ENCODE data around the gene GPR146.
A peak's percentile ranks its signal among the peaks of the same experiment; 100 is the strongest.

The GPR146 gene

DNA sequence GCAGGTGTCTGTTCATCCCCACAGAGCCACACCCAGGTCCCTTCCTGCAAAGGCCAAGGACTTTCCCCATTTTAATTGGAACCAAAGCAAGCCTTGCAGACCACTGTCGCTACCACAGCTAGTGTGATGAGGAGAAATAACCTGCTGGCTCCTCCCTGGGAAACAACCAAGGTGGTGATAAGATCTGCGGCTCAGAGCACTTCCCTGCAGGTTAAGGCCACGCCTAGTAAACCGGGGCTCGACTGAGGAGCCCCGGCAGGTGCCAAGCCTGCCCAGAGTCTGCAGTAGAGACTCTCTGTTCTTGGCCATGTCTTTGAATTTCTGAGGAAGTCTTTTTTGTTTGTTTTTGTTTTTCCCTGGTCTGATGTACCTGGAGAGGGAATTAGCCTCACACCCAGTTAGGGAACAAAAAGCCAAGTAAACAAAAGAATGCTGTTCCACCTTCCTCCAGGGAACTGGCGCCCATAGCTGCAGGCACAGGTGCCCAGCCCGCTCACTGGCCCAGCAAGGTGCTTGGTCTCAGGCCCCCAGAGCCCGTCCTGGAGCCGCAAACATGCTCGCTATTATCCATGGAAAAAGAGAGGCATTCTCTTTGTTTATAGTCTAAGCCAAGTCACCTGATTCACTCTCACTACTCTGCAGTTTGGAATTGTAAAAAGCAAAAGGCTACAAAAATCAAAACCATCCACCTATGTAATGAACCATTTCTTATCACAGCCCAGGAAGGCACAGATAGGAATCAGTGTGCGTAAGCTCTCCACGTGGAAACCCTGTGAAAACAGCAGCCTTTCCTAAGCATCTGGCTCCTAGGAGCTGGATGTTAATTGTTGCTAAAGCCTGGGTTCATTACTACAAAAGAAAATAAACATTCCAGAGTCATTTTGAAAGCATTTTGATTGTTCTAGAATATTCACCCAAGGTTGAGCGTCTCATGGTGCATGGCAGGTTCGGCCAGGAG lies 2.7 kb downstream of the GPR146 start:
- no peak for DNase-seq

DNA sequence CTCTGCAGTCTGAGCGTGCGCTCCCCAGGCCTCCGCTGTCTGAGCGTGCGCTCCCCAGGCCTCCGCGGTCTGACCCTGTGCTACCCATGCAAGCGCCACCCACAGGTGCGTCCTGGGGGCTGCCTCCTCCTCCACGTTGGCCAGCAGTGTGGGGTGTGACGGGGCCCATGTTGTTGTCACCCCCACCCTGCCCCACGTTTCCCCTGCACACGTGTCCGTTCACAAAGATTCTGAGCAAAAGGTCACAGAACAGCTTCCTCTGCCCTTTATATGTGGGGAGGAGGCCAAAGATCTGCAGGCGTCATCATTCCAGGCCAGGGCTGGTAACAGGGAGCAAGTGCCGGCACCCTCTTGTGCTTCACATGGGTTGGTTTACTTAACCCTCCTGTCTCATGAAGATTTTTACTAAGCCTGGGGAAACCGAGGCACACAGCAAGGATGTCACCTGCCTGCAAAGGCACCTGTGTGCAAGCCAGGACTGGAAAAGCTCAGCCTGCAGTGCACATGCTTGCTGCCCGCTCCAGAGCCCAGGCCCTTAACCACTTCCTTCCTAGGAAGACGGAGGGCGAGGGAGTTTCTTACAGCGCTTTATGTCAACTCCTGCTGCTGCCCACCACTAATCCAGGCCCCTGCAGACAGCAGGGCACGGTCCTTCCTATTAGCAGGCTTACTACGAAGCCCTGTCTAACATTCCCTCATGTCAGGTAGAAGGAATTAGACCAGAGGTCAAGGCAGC lies 4.8 kb downstream of the GPR146 start:
- peak; percentile 28 for DNase-seq

DNA sequence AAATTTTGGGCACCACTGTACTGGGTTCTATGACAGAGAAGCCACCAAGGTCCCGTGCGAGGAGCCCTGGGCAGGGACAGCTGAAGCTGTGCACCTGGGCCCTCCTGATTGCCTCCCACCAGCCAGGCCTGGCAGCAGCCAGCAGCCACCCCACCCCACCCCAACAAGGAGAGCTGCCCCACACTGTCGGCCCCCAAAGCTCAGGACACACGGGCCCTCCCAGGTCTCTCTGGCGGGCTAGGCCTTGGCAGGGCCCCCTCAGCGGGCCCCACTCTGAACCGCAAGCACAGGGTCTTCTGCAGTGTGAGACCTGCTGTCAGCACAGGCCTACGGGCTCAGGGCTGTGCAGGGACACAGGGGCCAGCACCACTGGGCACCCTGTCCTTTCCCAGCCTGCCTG lies 5.5 kb downstream of the GPR146 start:
- DNase-seq, result no peak

DNA sequence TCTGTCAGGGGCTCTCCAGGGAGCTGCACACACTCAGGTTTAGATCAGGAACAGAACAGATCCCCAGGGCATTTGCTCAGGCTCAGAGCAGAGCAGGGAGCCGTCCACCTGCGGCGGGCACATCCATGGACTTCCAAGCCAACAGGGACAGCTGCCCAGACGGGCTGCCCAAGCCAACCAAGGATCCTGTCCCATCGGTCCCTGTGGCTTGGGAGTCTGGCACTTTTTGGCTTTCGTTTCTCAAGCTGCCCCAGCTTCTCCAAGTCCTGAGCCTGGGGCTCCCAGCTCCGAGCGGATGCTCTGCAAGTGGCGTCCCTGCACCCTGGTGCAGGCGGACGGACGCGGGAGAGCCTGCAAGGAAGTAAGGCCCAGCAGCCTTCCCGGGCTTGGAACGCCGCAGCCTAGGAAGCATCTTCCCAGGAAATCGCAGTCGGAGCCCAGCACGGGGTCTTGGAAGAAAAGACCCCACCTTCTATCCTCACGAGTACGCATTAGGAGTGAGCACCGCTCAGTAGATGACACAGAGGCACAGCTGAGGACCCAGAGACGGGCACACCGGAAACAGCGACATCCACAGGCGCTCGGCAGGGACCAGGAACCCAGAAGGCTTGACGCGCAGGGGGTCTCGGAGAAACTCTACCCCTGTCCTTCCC lies 6.0 kb downstream of the GPR146 start:
- DNase-seq, result no peak

DNA sequence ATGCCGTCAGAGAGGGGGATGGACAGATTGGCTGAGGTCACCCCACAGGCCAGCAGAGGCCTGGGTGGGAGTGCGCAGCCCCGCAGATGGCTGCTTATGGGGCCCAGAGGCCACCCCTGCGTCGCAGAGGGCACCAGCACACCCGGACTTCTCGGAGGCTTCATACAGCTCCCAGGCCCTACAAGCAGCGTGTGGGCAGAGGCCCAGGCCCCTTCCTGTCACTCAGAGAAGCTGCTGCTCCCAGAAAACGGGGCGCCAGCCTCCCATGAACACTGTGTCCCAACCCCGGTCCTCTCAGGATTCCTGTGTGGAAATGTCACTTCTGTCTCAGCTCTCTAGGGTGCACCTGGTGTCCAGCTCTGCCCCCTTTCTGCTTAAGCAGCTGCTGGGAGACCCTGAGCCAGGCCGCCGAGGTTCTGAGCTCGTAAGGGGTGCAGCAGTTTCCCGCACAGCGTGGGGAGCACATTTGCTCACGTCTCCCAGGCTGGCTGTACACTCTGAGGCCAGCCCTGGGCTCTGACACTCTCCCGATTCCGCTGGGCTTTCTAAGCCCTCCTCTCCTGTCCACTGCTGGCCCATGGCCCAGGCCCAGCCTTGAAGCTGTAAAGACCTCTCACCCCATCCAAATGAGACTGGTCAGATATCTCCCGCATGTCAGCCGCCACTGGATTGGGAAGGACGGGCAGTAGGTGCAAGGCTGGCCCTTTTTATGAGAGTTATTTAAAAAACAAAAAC lies 6.8 kb downstream of the GPR146 start:
- no peak for DNase-seq

DNA sequence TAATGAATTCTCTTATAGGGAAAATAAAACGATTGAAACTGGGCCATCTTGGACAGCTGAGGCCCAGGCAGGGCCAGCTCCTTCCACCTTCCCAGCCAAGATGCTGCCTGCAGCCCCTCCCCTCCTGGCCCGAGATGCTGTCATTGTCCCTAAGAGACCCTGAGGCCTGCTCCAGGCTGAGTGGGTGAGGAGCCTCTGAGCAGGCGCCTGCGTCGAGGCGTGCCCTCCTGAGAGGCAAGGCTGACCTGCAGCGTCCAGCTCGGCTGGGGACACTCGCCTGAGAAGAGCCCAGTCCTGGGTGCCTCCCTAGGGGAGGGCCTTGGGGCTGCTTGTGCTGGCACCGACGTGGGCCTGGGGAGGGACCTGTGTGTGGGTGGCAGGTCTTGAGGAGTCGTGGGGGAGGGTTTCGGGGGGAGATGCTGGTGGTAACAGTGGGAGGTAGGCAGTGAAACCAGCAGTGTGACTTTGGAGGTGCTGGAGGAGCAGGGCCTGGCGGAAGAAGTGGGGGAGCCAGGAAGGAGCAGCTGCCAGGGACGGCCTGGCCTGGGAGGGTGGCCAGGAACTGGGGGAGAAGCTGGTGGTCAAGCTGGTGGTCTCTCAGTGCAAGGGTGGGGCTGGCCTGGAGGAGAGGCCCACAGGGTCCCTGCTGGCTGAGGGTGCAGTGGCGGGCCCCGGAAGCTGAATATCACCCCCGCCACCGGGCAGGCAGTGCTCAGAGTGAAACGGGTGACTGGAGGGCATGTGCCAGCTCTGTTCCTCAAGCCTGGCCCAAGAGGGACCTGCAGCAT lies 7.9 kb downstream of the GPR146 start:
- no peak for DNase-seq

DNA sequence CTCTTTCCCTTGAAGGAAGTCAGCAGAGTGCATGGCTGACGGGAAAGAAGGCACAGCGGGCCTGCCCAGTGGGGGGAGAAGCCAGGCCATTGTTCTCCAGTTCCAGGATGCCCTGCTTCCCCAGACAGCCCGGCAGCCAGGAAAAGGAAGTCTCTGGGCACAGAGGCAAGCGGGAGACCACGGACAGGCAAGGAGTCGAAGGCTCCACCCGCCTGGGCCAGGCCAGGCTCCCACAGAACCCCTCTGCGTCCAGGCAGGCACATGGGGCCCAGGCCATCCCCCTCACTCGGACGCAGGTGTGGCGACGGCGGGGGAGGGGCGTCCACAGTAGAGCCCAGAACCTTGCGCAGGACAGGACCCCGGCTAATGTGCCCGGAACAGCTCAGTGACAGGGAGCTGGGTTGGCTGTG lies 8.7 kb downstream of the GPR146 start:
- no peak for DNase-seq

DNA sequence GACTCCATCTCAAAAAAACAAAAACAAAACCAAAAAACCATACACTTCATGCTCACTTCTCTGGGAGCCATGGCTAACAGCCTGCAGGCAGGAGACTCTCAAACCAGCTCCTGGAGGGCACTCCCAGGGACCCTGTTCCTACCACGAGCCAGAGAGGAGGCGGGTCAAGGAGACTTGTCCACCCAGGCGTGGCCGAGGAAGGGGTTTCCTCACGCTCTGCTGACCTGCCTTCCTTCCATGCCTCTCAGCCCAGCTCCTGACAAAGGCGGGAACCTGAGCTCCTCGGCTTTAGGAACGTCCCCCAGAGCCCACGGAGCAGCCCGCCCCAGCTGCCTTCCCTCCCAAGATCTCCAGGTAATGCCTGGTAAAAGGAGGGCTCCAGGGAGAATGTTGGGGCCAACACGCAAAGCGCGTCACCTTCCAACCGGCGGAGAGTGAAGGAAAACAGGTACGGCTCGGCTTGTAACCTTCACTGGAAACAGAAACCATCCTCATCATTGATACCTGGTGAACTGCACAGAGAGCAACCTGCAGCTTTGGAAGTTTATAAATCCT lies 9.5 kb downstream of the GPR146 start:
- no peak for DNase-seq

DNA sequence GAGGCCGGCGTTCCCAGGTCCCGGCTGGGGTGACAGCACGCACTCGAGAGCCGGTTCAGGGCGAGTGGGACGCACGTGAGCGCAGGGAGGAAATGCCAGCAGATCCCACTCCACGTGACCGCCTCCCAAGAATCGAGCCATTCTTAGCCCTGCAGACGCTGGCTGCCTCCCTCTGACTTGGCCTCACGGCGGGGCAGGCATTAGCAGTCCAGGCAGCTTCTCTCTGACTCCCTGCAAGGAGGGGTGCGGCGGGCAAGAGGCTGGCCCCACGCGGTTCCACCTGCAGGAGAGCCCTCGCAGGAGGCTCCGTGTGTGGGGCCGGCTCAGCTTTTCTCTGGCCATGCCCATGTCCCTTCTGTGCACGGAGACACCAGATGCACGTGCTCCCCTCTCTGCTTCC lies 10.1 kb downstream of the GPR146 start:
- no peak for DNase-seq

DNA sequence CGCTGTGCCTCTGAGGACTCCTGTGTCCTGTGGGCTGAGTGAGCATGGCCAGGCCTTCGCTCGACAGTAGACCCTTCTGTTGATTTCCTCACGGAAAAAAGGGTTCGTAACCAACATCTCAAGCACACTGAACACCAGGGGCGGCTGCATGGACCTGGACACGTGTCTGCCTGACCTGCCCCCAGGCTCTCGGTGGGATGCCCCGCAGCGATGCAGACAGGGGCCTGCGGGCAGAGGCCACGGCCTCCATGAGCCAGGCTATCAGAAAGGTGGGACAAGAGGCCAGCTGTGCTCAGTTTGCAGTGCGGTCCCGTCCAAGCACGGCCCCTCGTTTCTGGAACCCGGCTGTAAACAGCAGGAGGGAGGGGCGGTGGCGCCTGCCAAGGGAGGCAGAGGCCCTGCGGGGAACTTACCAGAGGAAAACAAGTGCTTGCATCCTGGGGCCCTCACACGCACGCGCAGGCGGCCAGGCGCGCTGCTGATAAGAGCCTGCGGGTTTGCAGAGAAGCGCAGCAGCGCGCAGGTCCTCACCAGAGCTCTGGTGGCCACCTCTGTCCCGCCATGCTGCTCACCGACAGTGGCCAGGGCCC lies 10.6 kb downstream of the GPR146 start:
- DNase-seq, result peak; percentile 65

DNA sequence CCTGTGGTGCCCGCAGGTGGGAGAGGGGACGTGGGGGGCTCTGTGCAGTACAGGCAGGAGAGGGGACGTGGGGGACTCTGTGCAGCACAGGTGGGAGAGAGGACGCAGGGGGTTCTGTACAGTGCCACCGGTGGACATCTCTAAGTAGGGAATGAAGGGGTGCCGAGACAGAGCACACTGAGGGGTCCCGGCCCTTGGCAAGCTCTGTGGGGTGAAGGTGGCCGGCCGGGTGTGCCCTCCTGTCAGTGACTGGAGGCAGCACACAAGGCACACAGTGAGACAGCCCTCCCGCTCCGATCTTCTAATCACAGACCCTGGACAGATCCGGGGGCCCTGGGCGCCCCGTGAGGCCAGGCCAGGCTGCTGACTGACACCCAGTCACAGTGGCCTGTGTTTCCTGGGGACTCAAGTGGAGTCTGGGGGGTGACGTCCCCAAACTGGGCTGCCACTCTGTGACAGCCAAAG lies 11.2 kb downstream of the GPR146 start:
- DNase-seq, result no peak

DNA sequence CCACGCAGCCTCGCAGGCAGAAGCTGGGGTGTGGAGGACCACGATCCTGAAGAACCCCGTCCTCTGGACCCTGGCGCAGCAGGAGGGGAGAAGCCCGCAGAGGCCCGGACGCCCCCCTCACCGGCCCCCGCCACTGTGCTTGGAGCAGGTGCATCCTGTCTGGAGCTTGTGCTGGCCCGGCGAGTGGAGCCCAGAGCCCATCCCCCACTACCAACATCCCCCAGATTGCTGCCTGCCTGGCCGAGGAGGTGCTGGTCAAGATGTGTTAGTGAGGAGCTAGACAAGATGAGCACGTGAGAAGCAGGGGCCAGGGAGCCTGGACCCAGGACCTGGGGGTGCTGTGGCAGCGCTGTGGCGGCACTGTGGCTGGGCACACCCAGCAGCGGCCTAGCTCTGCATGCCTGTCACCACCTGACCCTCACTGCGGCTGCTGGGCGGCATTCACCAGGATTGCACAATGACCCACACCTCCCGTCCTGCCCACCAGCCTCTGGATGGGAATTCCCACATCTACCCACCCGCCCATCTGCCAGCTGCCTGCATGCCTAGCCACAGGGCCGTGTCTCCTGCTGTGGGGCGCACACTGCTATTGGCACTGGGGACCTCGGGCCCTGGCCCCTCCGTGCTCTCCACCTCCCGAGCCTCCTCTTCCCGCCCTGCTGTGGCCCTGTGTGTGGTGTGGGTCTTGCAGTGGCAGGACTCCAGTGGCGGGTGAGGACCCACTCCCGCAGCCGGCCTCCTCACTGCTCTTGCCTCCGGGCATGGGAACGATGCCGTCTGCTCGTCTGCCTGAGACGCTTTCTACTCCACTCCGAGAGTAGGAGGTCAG lies 11.8 kb downstream of the GPR146 start:
- DNase-seq, result no peak

DNA sequence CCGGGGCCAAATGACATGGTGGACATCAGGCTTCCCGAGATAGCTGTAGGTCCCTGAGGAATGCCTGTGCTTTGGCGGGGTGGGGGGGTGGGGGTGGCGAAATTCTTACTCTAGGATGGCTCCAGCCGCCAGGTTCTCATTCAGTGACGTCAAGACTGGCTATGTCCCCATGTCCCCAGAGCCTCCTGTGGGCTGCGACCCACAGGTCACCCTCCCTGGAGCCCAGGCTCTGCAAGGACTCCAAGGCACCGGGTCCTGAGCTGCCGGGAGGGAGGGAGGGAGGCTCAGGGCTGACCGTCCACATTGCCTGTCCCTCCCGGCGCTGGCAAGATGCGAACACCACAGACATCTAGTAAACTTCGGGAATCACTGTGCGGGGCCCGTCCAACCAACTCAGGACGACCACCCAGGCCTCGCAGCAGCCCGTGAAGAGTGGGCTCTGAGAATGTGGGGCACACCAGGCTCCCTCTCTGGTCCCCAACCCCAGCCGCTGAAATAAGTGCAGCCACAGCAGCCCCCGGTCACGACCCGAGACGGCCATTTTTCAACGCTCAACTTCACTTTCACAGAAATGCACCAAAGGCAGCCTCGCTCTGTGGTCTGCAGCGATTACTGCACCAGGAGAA lies 12.6 kb downstream of the GPR146 start:
- DNase-seq, result no peak

DNA sequence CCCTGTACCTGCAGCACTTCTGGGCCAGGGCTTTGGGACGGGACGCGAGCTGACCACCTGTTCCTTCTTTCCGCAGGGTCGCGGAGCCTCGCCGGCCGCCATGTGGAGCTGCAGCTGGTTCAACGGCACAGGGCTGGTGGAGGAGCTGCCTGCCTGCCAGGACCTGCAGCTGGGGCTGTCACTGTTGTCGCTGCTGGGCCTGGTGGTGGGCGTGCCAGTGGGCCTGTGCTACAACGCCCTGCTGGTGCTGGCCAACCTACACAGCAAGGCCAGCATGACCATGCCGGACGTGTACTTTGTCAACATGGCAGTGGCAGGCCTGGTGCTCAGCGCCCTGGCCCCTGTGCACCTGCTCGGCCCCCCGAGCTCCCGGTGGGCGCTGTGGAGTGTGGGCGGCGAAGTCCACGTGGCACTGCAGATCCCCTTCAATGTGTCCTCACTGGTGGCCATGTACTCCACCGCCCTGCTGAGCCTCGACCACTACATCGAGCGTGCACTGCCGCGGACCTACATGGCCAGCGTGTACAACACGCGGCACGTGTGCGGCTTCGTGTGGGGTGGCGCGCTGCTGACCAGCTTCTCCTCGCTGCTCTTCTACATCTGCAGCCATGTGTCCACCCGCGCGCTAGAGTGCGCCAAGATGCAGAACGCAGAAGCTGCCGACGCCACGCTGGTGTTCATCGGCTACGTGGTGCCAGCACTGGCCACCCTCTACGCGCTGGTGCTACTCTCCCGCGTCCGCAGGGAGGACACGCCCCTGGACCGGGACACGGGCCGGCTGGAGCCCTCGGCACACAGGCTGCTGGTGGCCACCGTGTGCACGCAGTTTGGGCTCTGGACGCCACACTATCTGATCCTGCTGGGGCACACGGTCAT lies 13.3 kb downstream of the GPR146 start:
- no peak for DNase-seq

DNA sequence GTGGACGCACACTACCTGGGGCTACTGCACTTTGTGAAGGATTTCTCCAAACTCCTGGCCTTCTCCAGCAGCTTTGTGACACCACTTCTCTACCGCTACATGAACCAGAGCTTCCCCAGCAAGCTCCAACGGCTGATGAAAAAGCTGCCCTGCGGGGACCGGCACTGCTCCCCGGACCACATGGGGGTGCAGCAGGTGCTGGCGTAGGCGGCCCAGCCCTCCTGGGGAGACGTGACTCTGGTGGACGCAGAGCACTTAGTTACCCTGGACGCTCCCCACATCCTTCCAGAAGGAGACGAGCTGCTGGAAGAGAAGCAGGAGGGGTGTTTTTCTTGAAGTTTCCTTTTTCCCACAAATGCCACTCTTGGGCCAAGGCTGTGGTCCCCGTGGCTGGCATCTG lies 14.0 kb downstream of the GPR146 start:
- no peak for DNase-seq

DNA sequence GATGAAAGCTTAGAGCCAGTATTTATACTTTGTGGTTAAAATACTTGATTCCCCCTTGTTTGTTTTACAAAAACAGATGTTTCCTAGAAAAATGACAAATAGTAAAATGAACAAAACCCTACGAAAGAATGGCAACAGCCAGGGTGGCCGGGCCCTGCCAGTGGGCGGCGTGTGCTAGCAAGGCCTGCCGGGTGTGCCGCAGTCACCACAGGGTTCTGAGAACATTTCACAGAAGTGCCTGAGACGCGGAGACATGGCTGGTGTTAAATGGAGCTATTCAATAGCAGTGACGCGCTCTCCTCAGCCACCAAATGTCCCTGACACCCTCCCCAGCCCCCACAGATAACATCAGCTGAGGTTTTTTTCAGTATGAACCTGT lies 14.5 kb downstream of the GPR146 start:
- DNase-seq, result no peak

DNA sequence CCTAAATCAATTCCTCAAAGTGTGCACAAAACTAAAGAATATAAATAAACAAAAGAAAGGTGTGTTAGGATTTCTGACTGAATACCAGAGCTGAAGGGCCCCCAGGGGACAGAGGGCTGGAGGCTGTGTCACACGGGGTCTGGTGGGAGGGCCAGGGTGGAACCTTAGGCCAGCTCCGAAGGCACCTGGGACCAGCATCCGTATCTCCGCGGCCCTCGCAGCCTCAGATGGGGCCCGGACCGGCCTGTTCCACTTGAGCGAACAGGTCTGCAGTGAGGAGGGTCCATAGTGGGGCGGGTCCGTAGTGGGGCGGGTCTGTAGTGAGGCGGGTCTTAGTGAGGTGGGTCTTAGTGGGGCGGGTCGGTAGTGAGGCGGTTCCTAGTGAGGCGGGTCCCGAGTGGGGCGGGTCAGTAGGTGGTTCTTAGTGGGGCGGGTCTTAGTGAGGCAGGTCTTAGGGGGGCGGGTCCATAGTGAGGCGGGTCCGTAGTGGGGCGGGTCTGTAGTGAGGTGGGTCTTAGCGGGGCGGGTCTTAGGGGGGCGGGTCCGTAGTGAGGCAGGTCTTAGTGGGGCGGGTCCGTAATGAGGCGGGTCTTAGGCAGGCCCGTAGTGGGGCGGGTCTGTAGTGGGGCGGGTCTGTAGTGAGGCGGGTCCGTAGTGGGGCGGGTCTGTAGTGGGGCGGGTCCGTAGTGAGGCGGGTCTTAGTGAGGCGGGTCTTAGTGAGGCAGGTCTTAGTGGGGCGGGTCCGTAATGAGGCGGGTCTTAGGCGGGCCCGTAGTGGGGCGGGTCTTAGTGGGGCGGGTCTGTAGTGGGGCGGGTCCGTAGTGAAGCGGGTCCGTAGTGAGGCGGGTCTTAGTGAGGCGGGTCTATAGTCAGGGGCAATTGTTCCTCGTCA lies 15.1 kb downstream of the GPR146 start:
- DNase-seq, result peak; percentile 35

Measured in stimulated activated CD4-positive, alpha-beta T cell treated with anti-CD3 and anti-CD28 coated beads, Interleukin-15, amount 100 ng/mL, for 24 hours (primary cell).